ENCODE results near the gene GPR137B. TPM values are rescaled to one million over a fixed set of nuclear protein-coding genes. Genes with fewer than 3 reads are reported as not detected.

GPR137B gene
- total and polyA plus RNA-seq, 2 of the 8 experiments (the other 6 are each of a cell fraction or from before 2014, with no cell fraction given), result 6.9 to 7.7 TPM

DNA sequence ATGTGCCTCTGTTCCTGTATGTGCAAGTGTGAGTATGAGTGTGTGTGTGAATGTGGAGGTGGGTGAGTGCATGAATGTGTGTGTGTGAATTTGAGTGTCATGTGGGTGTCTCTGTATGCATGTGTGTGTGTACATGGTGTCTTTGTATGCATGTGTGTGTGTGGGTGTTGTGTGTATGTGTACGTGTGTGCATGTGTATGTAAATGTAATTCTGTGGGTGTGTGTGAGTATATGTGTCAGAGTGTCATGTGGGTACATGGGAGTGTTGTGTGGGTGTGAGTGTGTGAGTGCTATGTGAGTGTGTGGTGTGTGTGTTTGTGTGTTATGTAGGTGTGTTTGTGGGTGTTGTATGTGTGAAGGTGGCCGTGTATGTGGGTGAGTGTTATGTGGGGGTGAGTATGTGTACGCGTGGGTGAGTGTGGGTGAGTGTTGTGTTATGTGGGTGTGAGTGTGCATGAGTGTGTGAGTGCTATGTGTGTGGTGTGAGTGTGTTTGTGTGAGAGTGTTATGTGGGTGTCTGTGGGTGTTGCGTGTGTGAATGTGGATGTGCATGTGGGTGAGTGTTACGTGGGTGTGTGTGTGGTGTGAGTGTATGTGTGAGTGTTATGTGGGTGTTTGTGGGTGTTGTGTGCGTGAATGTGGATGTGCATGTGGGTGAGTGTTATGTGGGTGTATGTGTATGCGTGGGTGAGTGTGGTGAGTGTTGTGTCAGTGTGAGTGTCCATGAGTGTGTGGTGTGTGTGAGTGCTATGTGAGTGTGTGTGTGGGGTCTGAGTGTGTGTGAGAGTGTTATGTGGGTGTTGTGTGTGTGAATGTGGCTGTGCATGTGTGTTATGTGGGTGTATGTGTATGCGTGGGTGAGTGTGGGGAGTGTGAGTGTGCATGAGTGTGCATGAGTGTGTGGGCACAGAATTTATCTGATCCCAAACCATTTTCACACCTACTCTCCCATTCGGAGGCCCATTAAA, 40.8 kb upstream of the GPR137B start:
- no peaks in the 10 kb centered on the region for H3K79me2 ChIP-seq (ENCODE audit: control insufficient read depth in 1 of 2, insufficient read depth in 2 of 2, low read length in 2 of 2)
- no peak overlapping the region for H3K9ac ChIP-seq (replicated peaks in 1 of 4; ENCODE audit: extremely low read depth in 1 of 4, low read depth in 3 of 4, low read length in 3 of 4)
- no peak overlapping the region for H3K4me3 ChIP-seq (ENCODE audit: extremely low read depth in 1 of 4, insufficient read depth in 2 of 4, low read depth in 3 of 4, low read length in 4 of 4)
- peaks cover 2 to 9% (median 4%) of the 10 kb centered on the region in 4 experiments; a peak in 6 of 7 replicates for H3K4me1 ChIP-seq (replicated peaks in 1 of 4; ENCODE audit: control insufficient read depth in 3 of 4, insufficient read depth in 4 of 4, low read length in 3 of 4)
- peak overlapping the region; percentile 8; the same call in 1 of the 2 replicates for H2BK5ac ChIP-seq (ENCODE audit: low read depth, low read length)
- no peaks in the 10 kb centered on the region for H3K79me1 ChIP-seq (ENCODE audit: low read depth, low read length)
- H2BK12ac ChIP-seq (ENCODE audit: low read depth, low read length), result peak overlapping the region; percentile 69; the same call in 1 of the 2 replicates
- peaks cover 9% of the 10 kb centered on the region; the same call in 1 of the 2 replicates for H3K23me2 ChIP-seq (ENCODE audit: low read depth, low read length)
- FAIRE-seq (no peak), DNase-seq (ENCODE audit: low read depth in 1 of 2, low spot score in 2 of 2) (no peak)
- no peak overlapping the region for H3K18ac ChIP-seq (ENCODE audit: extremely low read depth, low read length)
- H3K4me2 ChIP-seq (ENCODE audit: insufficient read depth in 1 of 2, low read depth in 2 of 2, low read length in 2 of 2), result no peak overlapping the region
- H3K14ac ChIP-seq (ENCODE audit: insufficient read length), result no peak overlapping the region
- no peak overlapping the region for H4K8ac ChIP-seq (ENCODE audit: extremely low read depth, insufficient read depth, low read length)
- CTCF ChIA-PET (ENCODE audit: partially characterized antibody), result interaction anchor here (1.5 to 1.9 kb wide), 2 partner anchors 8 to 390 kb away, joined by 6 read pairs; no protein-coding TSS in a partner anchor
- H3K27ac ChIP-seq (ENCODE audit: low read depth, low read length), result no peak overlapping the region; the same call in 1 of the 2 replicates
- 83 to 95% methylated on average over 2 to 10 of the region's 10 CpGs for WGBS, 2 experiments (ENCODE audit: extremely low coverage in 1 of 2, insufficient coverage in 1 of 2, insufficient read length in 1 of 2, insufficient replicate concordance in 2 of 2, low coverage in 1 of 2, low lambda C conversion rate in 2 of 2, missing lambda C conversion rate in 1 of 2)
- peak overlapping the region; percentile 94 for H2BK15ac ChIP-seq (ENCODE audit: low read length)
- no peak overlapping the region for H4K5ac ChIP-seq (ENCODE audit: insufficient read length, low read depth, low read length)
- H3K36me3 ChIP-seq (ENCODE audit: control insufficient read depth in 2 of 4, insufficient read depth in 4 of 4, low read length in 3 of 4), result no peaks in the 10 kb centered on the region
- peaks cover 0 to 9% of the 10 kb centered on the region in 2 experiments for H4K20me1 ChIP-seq (replicated peaks in 1 of 2; ENCODE audit: control insufficient read depth in 1 of 2, insufficient read depth in 2 of 2, low read length in 2 of 2)
- H2AFZ ChIP-seq (ENCODE audit: low read length), result no peak overlapping the region
- H2BK20ac ChIP-seq (ENCODE audit: low read length), result peak overlapping the region; percentile 82
- H2BK120ac ChIP-seq (replicated peaks; ENCODE audit: low read depth, low read length), result no peak overlapping the region
- POLR2A ChIA-PET (ENCODE audit: partially characterized antibody), result no interaction called here
- peak overlapping the region; percentile 96 for H4K91ac ChIP-seq (replicated peaks; ENCODE audit: insufficient read length, low read length)
- H3K9me3 ChIP-seq (ENCODE audit: insufficient read depth in 2 of 2, low read depth in 1 of 2, low read length in 1 of 2), result no peaks in the 10 kb centered on the region; a peak in 1 of 4 replicates
- peak overlapping the region; percentile 89 for H3K4ac ChIP-seq (replicated peaks; ENCODE audit: insufficient read length, low read depth, low read length)
- peak overlapping the region; percentile 95 for H2AK5ac ChIP-seq (ENCODE audit: low read depth, low read length)
- H3K23ac ChIP-seq (ENCODE audit: insufficient read length), result no peak overlapping the region
- H3K56ac ChIP-seq (replicated peaks; ENCODE audit: insufficient read length, low read depth, low read length), result peak overlapping the region; percentile 97
- H3K27me3 ChIP-seq (replicated peaks in 1 of 4; ENCODE audit: control insufficient read depth in 3 of 4, extremely low read depth in 1 of 4, insufficient read depth in 3 of 4, low read length in 3 of 4), result no peaks in the 10 kb centered on the region
- no peak for TF ChIP-seq GTF2F1 (IDR thresholded peaks at IDR 0.05; ENCODE audit: borderline replicate concordance, low read depth, low read length)
- TF ChIP-seq ZNF274 (IDR thresholded peaks at IDR 0.05; ENCODE audit: borderline replicate concordance, extremely low read depth, low read length), result no peak
- TF ChIP-seq, protein P1, sequence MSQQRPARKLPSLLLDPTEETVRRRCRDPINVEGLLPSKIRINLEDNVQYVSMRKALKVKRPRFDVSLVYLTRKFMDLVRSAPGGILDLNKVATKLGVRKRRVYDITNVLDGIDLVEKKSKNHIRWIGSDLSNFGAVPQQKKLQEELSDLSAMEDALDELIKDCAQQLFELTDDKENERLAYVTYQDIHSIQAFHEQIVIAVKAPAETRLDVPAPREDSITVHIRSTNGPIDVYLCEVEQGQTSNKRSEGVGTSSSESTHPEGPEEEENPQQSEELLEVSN (IDR thresholded peaks at IDR 0.05), result no peak
- TF ChIP-seq SP1 (IDR thresholded peaks at IDR 0.05; ENCODE audit: low read depth, low read length), result no peak
- TF ChIP-seq SIX5 (IDR thresholded peaks at IDR 0.05; ENCODE audit: low read depth, low read length), result no peak
- no peak for TF ChIP-seq EP300 (IDR thresholded peaks at IDR 0.05; ENCODE audit: borderline replicate concordance in 1 of 2, low read depth in 2 of 2, low read length in 2 of 2)
- no peak for TF ChIP-seq BCL11A (IDR thresholded peaks at IDR 0.05; ENCODE audit: low read depth in 2 of 2, low read length in 2 of 2)
- TF ChIP-seq, protein P2, sequence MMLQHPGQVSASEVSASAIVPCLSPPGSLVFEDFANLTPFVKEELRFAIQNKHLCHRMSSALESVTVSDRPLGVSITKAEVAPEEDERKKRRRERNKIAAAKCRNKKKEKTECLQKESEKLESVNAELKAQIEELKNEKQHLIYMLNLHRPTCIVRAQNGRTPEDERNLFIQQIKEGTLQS (IDR thresholded peaks at IDR 0.05; ENCODE audit: insufficient read depth, low read depth, low read length), result no peak
- TF ChIP-seq HDAC6 (IDR thresholded peaks at IDR 0.05; ENCODE audit: low read depth, low read length), result no peak
